ENCODE measurements around the gene MEIS1. TPM values are rescaled to one million over a fixed set of nuclear protein-coding genes. Genes with fewer than 3 reads are reported as not detected.

MEIS1 gene
- total and polyA plus RNA-seq, 2 of the 8 experiments (the other 6 are each of a cell fraction or from before 2014, with no cell fraction given), result 0.17 to 1.2 TPM

- ChIA-PET POLR2A (ENCODE audit: partially characterized antibody) (interaction anchor here (1.0 kb wide), 1 partner anchor 83 kb away, joined by 3 read pairs; no protein-coding TSS in a partner anchor), CTCF (ENCODE audit: partially characterized antibody) (interaction anchor here (1.3 kb wide), 1 partner anchor 15 kb away, joined by 3 read pairs; no protein-coding TSS in a partner anchor)
- no peak overlapping the region for H2BK120ac ChIP-seq (replicated peaks; ENCODE audit: low read depth, low read length)
- H2BK12ac ChIP-seq (ENCODE audit: low read depth, low read length), result no peak overlapping the region
- WGBS, 2 experiments (ENCODE audit: extremely low coverage in 1 of 2, insufficient coverage in 1 of 2, insufficient read length in 1 of 2, insufficient replicate concordance in 2 of 2, low coverage in 1 of 2, low lambda C conversion rate in 2 of 2, missing lambda C conversion rate in 1 of 2), result 95% methylated on average over 5 of the region's 5 CpGs; no CpG with 5 or more reads in 1 of the 2 experiments
- no peak for DNase-seq (ENCODE audit: low read depth in 1 of 2, low spot score in 2 of 2)
- no peak overlapping the region for H2AFZ ChIP-seq (ENCODE audit: low read length)
- H4K5ac ChIP-seq (ENCODE audit: insufficient read length, low read depth, low read length), result no peak overlapping the region
- H2AK5ac ChIP-seq (ENCODE audit: low read depth, low read length), result no peak overlapping the region
- no peak overlapping the region; a peak in 1 of 7 replicates for H3K9ac ChIP-seq (replicated peaks in 1 of 4; ENCODE audit: extremely low read depth in 1 of 4, low read depth in 3 of 4, low read length in 3 of 4)
- H3K4ac ChIP-seq (replicated peaks; ENCODE audit: insufficient read length, low read depth, low read length), result no peak overlapping the region
- H3K27ac ChIP-seq (ENCODE audit: low read depth, low read length), result no peak overlapping the region
- H3K9me3 ChIP-seq (ENCODE audit: insufficient read depth in 2 of 2, low read depth in 1 of 2, low read length in 1 of 2), result no peaks in the 10 kb centered on the region
- no peak overlapping the region for H3K14ac ChIP-seq (ENCODE audit: insufficient read length)
- no peak overlapping the region for H3K23ac ChIP-seq (ENCODE audit: insufficient read length)
- H3K27me3 ChIP-seq (replicated peaks in 1 of 4; ENCODE audit: control insufficient read depth in 3 of 4, extremely low read depth in 1 of 4, insufficient read depth in 3 of 4, low read length in 3 of 4), result no peaks in the 10 kb centered on the region
- no peak overlapping the region for H4K8ac ChIP-seq (ENCODE audit: extremely low read depth, insufficient read depth, low read length)
- H3K18ac ChIP-seq (ENCODE audit: extremely low read depth, low read length), result no peak overlapping the region
- no peaks in the 10 kb centered on the region for H3K23me2 ChIP-seq (ENCODE audit: low read depth, low read length)
- no peaks in the 10 kb centered on the region for H3K79me1 ChIP-seq (ENCODE audit: low read depth, low read length)
- no peak for FAIRE-seq
- peaks cover 0 to 9% (median 6%) of the 10 kb centered on the region in 4 experiments; a peak in 4 of 7 replicates for H3K4me1 ChIP-seq (replicated peaks in 1 of 4; ENCODE audit: control insufficient read depth in 3 of 4, insufficient read depth in 4 of 4, low read length in 3 of 4)
- no peak overlapping the region for H2BK5ac ChIP-seq (ENCODE audit: low read depth, low read length)
- no peak overlapping the region for H3K56ac ChIP-seq (replicated peaks; ENCODE audit: insufficient read length, low read depth, low read length)
- H2BK15ac ChIP-seq (ENCODE audit: low read length), result no peak overlapping the region
- H3K4me2 ChIP-seq (ENCODE audit: insufficient read depth in 1 of 2, low read depth in 2 of 2, low read length in 2 of 2), result no peak overlapping the region
- no peak overlapping the region for H4K91ac ChIP-seq (replicated peaks; ENCODE audit: insufficient read length, low read length)
- no peaks in the 10 kb centered on the region for H3K79me2 ChIP-seq (ENCODE audit: control insufficient read depth in 1 of 2, insufficient read depth in 2 of 2, low read length in 2 of 2)
- H2BK20ac ChIP-seq (ENCODE audit: low read length), result no peak overlapping the region
- no peaks in the 10 kb centered on the region for H3K36me3 ChIP-seq (ENCODE audit: control insufficient read depth in 2 of 4, insufficient read depth in 4 of 4, low read length in 3 of 4)
- H4K20me1 ChIP-seq (replicated peaks in 1 of 2; ENCODE audit: control insufficient read depth in 1 of 2, insufficient read depth in 2 of 2, low read length in 2 of 2), result no peaks in the 10 kb centered on the region
- H3K4me3 ChIP-seq (ENCODE audit: extremely low read depth in 1 of 4, insufficient read depth in 2 of 4, low read depth in 3 of 4, low read length in 4 of 4), result no peak overlapping the region
- no peak for TF ChIP-seq SP4 (IDR thresholded peaks at IDR 0.05; ENCODE audit: low read length)
- TF ChIP-seq ATF2 (IDR thresholded peaks at IDR 0.05; ENCODE audit: low read length), result no peak
- no peak for TF ChIP-seq JUN (IDR thresholded peaks at IDR 0.05; ENCODE audit: low read depth, low read length)
- TF ChIP-seq RBBP5 (IDR thresholded peaks at IDR 0.05; ENCODE audit: borderline replicate concordance, low read depth, low read length), result no peak
- TF ChIP-seq CBX8 (IDR thresholded peaks at IDR 0.05; ENCODE audit: borderline replicate concordance, low read depth, low read length), result no peak
- no peak for TF ChIP-seq HDAC2 (IDR thresholded peaks at IDR 0.05; ENCODE audit: borderline replicate concordance in 1 of 2, low read depth in 2 of 2, low read length in 2 of 2)
- no peak for TF ChIP-seq CTCF (IDR thresholded peaks at IDR 0.05; ENCODE audit: control extremely low read depth in 1 of 3, insufficient read depth in 1 of 3, low read depth in 1 of 3, low read length in 3 of 3)
- TF ChIP-seq CHD2 (IDR thresholded peaks at IDR 0.05; ENCODE audit: low read length), result no peak
These were observed 37.4 kb downstream of the MEIS1 start for GRCh38 chr2:66472225-66472843.

Measured in H1 (cell line).